Measurements from ENCODE around the gene CBLL2.

DNA sequence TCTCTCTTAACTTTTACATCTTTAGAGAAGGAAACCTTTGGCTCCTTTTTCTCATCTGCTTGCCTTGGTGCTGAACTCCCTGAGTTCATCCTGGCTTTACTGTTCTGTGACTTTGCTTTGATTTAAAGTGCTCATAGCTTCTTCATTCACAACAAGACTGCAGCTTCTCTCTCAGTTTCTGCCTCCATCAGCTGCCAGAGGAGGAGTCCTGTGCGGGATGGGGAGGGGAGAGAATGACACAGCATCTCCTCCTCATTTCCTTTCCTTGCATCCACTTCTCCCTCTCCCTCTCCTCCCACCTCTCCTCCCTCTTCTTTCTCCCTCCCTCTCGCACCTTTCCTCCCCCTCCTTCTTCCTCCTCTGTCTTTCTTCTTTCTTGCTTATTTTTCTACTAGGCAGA is 42.0 kb downstream of the CBLL2 start:
- TF ChIP-seq, protein P1, sequence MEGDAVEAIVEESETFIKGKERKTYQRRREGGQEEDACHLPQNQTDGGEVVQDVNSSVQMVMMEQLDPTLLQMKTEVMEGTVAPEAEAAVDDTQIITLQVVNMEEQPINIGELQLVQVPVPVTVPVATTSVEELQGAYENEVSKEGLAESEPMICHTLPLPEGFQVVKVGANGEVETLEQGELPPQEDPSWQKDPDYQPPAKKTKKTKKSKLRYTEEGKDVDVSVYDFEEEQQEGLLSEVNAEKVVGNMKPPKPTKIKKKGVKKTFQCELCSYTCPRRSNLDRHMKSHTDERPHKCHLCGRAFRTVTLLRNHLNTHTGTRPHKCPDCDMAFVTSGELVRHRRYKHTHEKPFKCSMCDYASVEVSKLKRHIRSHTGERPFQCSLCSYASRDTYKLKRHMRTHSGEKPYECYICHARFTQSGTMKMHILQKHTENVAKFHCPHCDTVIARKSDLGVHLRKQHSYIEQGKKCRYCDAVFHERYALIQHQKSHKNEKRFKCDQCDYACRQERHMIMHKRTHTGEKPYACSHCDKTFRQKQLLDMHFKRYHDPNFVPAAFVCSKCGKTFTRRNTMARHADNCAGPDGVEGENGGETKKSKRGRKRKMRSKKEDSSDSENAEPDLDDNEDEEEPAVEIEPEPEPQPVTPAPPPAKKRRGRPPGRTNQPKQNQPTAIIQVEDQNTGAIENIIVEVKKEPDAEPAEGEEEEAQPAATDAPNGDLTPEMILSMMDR (IDR thresholded peaks at IDR 0.05 in 2 of 3, conservative IDR thresholded peaks at IDR 0.05 in 1 of 3; ENCODE audit: borderline replicate concordance in 1 of 3, insufficient read depth in 1 of 3, low read depth in 2 of 3, low read length in 2 of 3): no peak
- no peak for TF ChIP-seq TCF7L2 (IDR thresholded peaks at IDR 0.05; ENCODE audit: borderline replicate concordance, extremely low read depth, insufficient read depth, insufficient read length)

Data from HCT116 (cell line).